Stimulated activated CD8-positive, alpha-beta memory T cell treated with anti-CD3 and anti-CD28 coated beads, Interleukin-7, amount 100 ng/mL, for 48 hours (primary cell): ENCODE measurements around the gene HEATR9.

Experiments used
- DNase-seq, 2 donors: peaks; one replicate each; pipeline ENCODE4 v3.0.0-alpha.2; 2020; ENCODE audit warnings: low read depth in 1 of 2; ENCODE audit errors: extremely low read depth in 1 of 2

HEATR9 gene

DNA sequence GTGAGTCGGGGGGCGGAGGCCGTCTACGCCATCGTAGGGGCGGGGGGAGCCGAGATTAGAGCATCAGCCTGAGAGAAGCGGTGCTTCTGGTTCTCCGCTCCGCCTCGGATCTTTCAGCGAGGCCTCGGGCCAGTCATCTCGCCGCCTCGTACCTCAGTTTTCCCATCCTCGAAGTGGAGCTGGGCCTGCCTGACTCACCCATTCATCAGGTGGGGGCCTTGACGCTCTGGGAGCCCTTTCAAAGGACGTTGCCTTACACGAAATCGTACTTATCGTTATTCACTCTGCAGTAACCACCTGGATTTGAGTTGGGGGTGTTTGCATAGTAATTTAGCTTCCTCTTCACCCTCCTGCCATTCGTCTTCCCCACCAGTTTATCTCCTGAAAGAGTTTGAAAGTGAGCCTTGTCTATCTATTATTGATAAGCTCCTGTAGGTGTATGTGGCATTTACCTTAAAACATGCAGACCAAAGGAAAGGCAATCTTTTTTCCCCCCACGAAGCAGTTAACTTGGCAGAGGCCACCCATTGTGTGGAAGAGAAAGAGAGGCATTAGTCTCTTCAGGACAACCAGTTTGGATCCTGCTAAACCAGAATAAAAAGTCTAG lies 58.7 kb downstream of the HEATR9 start:
- DNase-seq = no peak

- peak; percentile 90 to 96 for DNase-seq
These were observed 59.5 kb downstream of the HEATR9 start, which contains the start of gene TAF15 for GRCh38 chr17:35808962-35809854. Gene TAF15, plus strand, starts transcription at chr17:35809484. Its CDS starts 86 bp downstream, at chr17:35809570.

DNA sequence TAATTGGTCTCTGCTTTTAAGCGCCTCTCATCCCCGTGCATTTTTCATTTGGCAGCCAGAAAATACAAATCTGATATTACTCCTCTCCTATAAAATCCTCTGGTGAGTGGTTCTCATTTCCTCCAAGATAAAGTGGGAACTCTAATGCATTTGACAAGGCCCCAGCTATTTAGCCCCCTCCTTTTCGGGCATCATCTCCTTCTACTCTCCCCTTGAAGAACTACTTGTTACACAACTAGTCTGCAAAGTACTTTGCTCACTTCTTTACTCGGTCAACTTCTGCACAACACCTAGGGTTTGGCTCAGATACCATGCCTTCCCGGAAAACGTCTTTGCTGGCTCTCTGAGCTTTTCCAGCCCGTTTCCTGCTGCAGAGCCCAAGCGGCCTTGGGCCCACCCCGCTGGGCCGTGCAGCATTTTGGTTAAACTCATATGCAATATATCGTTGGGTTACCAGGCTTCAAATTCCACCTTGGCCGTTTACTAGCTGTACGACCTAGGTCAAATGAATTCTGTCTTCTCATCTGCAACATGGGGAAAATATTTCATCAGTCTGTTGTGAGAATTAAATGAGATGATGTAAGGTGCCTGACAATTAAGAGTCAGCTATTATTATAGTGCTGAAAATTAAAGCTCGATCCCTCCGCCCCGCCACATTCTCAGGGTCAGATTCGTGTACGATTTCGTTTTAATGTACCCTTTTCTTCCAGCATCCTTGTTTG lies 60.3 kb downstream of the HEATR9 start:
- no peak for DNase-seq

DNA sequence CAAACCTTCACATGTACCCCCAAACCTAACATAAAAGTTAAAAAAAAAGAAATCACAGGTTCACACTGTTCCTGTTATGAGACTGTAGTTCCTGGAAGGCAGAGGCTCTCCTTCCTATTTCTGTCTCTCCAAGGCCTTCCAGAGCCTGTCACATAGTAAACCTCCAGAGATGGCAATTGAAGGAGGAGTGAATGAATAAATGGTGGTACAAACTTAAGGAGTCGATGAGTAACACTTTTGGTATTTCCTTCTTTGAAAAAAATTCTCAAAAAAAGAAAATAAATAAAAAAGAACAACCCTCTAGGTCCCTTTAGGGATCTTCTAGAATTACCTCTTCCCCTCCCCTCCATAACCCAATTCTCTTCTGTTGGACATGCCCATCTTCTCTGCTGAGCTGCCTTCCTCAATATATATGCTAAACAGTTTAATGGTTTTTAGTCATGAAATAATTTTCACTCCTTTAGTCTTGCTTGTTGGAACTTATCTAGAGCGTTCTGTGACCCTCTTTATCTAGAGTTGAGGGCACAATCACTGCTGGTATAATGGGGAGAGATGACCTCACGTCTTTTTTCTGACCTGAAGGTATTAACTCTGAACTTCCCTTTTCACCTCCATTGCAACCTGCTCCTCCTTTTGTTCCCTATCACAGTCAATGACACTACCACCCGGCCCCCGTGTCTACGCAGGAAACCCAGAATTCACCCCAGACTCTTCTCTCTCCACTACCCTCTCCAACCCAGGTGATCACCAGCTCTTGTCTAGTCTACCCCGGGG lies 61.1 kb downstream of the HEATR9 start:
- no peak for DNase-seq
